HFFc6 (cell line): ENCODE data around the gene OCEL1. TPM values are rescaled to one million over a fixed set of nuclear protein-coding genes. Genes with fewer than 3 reads are reported as not detected.
A peak's percentile ranks its signal among the peaks of the same experiment; 100 is the strongest.

Experiments used
- DNase-seq: peaks from one replicate; pipeline ENCODE4 v3.0.0-alpha.2; 2018
- H3K27ac Mint-ChIP-seq: 2 replicates; pipeline ENCODE4 v1.8.0; 2020; ENCODE audit warnings: mild to moderate bottlenecking, mixed read lengths
- H3K27me3 Mint-ChIP-seq: 2 replicates; pipeline ENCODE4 v1.8.0; 2021; ENCODE audit warnings: mild to moderate bottlenecking, moderate library complexity, mixed read lengths; ENCODE audit not compliant: insufficient read depth
- H3K36me3 Mint-ChIP-seq: 2 replicates; pipeline ENCODE4 v1.8.0; 2021; ENCODE audit warnings: low read depth, mixed read lengths
- H3K4me1 Mint-ChIP-seq: 2 replicates; pipeline ENCODE4 v1.8.0; 2020; ENCODE audit warnings: low read depth, mixed read lengths
- H3K4me3 Mint-ChIP-seq: 2 replicates; pipeline ENCODE4 v1.8.0; 2020; ENCODE audit warnings: mild to moderate bottlenecking, moderate library complexity, mixed read lengths
- H3K9me3 Mint-ChIP-seq: 2 replicates; pipeline ENCODE4 v1.8.0; 2020; ENCODE audit warnings: mild to moderate bottlenecking, mixed read lengths
- total RNA-seq, 6 experiments: library from RNA; stranded (reverse); fragmentation: NEBNext Ultra II Directional; extraction: Animal tissue kit (Norgen Biotek cat#: 25700); gene quantifications; 2 replicates in 1 of 6; 3 replicates in 5 of 6; pipeline ENCODE4 v1.2.3, GENCODE V29; 2021
- TF ChIP-seq, protein P1 (sequence below): fragments of 200-600 bp; sonication (generic); IDR thresholded peaks from 2 replicates; pipeline ENCODE4 v1.5.0; 2021; ENCODE audit warnings: antibody characterized with exemption, mild to moderate bottlenecking

Gene OCEL1
- total RNA-seq, 6 experiments from 2014 or later: 13.0 to 20.3 (median 17.4) TPM

DNA sequence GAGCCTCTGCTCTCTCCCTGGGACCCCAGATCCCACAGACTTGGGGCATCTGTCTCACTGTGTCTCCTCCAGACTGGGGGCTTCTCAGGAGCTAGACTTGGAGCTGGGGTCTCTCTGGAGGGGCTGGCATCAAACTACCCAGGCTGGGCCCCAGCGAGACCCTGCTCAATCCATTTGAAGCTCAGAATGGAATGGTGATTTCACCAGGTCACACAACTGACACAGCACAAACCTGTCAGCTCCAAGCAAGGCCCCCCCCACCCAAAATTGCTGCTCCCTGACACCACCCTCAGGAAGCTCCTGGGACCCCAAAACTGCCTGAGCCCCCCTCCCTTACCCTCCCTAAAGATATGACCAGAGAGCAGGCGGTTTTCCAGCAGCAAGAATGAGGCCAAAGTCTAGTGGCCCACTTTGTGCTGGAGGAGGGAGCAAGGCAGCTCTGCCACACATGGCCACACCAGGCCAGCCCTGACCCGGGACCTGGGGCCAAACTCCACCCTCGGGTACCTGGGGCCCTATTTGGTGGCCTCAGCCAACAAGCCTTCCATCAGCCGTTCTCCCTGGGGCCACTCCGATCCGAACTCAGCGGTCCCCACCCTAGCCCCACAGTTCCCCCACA lies 17.3 kb downstream of the OCEL1 start:
- peak overlapping the region; percentile 95 for H3K4me3 Mint-ChIP-seq
- peaks cover 40% of the 10 kb centered on the region for H3K4me1 Mint-ChIP-seq
- peaks cover 11% of the 10 kb centered on the region for H3K36me3 Mint-ChIP-seq
- peaks cover 5% of the 10 kb centered on the region for H3K27me3 Mint-ChIP-seq
- TF ChIP-seq, protein P1, sequence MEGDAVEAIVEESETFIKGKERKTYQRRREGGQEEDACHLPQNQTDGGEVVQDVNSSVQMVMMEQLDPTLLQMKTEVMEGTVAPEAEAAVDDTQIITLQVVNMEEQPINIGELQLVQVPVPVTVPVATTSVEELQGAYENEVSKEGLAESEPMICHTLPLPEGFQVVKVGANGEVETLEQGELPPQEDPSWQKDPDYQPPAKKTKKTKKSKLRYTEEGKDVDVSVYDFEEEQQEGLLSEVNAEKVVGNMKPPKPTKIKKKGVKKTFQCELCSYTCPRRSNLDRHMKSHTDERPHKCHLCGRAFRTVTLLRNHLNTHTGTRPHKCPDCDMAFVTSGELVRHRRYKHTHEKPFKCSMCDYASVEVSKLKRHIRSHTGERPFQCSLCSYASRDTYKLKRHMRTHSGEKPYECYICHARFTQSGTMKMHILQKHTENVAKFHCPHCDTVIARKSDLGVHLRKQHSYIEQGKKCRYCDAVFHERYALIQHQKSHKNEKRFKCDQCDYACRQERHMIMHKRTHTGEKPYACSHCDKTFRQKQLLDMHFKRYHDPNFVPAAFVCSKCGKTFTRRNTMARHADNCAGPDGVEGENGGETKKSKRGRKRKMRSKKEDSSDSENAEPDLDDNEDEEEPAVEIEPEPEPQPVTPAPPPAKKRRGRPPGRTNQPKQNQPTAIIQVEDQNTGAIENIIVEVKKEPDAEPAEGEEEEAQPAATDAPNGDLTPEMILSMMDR: no peak
- H3K9me3 Mint-ChIP-seq: no peaks in the 10 kb centered on the region
- DNase-seq: no peak
- H3K27ac Mint-ChIP-seq: peak overlapping the region; percentile 84

DNA sequence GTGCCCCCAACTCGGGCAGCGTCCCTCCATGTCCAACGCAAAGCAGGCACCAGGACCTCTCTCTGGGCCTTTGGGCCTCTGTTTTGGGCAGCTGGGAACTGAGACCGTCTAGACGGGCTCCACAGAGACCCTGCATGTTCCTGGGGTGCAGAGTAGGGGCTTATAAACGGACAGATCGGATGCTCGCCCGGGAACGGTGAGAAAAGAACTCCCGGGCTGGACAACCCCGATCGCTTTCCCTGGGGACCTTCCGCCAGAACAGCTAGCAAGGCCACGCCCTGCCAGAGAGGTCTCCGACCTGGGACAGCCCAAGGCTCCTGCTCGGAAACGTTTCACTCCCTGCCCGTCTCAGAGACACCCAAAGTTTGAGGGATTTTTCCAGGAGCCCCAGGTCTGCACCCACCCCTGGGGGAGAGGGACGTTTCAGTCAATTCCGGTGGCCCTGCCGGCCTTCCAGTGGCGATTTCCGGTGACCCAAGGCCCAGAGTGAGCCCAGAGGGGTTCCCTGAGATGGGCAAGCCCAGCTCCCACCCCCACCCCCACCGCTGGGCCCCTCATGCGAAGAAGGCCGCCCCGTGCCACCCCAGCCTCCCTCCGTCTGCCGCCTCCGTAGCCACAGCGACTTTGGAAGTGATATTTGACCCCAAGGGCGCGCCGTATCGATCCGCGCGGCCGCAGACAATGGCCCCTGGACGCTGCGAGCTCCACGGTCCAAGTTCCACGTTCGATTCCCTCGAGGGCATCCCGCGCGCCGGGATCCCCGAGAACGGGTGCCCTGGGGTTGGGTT lies 18.0 kb downstream of the OCEL1 start:
- Mint-ChIP-seq H3K4me1 (peaks cover 45% of the 10 kb centered on the region), H3K9me3 (no peaks in the 10 kb centered on the region), H3K36me3 (0 out of 2 replicates have a peak, but pooled peaks cover 9% of the 10 kb centered on the region), H3K27me3 (peaks cover 5% of the 10 kb centered on the region), H3K4me3 (peak overlapping the region; percentile 95), H3K27ac (peak overlapping the region; percentile 84)
- DNase-seq: peak; percentile 40
- TF ChIP-seq, protein P1: no peak

DNA sequence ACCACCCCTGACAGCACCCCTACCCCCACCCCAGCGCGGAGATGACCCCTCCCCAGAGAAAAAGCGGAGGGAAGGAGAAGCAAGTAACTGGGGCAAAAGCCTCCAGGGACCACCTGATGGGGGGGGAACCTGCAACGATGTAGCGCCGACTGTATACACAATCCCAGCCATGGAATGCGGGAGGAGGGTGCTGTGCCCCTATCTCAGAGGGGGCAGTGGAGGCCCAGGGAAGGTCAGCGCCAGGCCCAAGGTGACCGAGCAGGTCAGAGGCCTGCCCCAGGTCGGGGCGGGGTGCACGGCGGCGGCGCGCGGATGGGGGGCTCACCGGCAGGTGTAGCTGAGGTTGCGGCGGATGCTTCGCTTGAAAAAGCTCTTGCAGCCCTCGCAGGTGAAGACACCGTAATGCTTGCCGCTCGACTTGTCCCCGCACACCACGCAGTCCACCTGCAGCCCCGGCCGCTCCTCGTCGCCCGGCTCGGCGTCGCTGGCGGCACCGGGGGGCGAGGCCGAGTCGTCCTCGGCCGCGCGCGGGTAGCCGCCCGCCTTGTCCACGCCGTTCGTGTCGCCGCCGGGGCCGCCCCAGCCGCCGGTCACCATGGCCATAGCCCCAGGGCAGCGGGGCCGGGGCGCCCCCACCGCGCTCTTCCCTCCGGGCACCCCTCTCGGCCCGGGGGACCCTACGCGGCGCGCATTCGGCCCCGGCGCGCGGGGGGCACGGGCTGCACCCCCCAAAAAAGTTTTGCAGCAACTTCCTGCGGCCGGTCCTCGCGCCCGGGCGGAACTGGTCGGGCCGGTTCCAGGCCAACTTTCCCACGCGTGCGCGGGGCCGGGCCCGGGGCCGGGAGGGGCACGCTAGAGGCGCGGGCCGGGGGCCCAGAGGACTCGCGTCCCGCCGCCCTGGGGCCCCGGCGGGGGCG lies 18.9 kb downstream of the OCEL1 start:
- Mint-ChIP-seq H3K27ac (peak overlapping the region; percentile 84), H3K4me3 (peak overlapping the region; percentile 95), H3K4me1 (peaks cover 52% of the 10 kb centered on the region), H3K36me3 (0 out of 2 replicates have a peak, but pooled peaks cover 9% of the 10 kb centered on the region), H3K27me3 (peaks cover 5% of the 10 kb centered on the region), H3K9me3 (no peaks in the 10 kb centered on the region)
- no peak for DNase-seq
- TF ChIP-seq, protein P1: no peak

DNA sequence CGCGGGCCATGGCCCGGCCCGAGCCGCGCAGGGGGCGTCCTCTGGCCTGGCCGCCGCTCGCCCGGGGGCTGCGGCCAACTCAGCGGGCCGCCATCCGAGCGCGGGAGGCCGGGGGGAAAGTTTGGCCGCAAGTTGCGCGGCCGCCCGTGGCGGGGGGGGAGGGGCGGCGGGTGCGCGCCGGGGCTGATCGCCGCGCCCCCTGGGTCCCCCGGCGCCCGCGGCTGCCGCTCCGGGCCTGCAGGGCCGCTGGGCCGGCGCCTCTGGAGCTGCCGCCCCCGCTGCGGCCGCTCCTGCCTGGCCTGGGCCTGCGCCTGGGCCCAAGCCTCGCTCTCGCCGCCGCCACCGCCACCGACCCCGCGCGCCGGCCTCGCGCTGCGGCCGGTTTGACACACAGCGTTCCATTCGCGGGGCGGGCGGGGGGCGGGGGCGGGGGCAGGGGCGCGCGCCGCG lies 19.5 kb downstream of the OCEL1 start, which contains the start of gene NR2F6:
TSS of gene NR2F6 (minus strand) at position 385 of the 450 bp plus-strand sequence. CDS start 699 bp downstream, outside the sequence.
- Mint-ChIP-seq H3K4me1 (peaks cover 52% of the 10 kb centered on the region), H3K27ac (peak within 1 kb of the TSS; percentile 83), H3K4me3 (peak within 1 kb of the TSS; percentile 95), H3K9me3 (no peaks in the 10 kb centered on the region), H3K36me3 (0 out of 2 replicates have a peak, but pooled peaks cover 9% of the 10 kb centered on the region), H3K27me3 (peaks cover 5% of the 10 kb centered on the region)
- DNase-seq: no peak
- TF ChIP-seq, protein P1: no peak
